Activated naive CD4-positive, alpha-beta T cell treated with Interleukin-2 at 50 U/mL for 16 hours (primary cell): ENCODE data around the gene PDLIM1.
"Not testable (repeated sequence)": the region's sequence is repeated elsewhere in the genome, so short reads cannot be mapped to it uniquely, and the experiment has no call there.

ENCODE experiments used
- DNase-seq: peaks from one replicate; pipeline ENCODE4 v3.0.0-alpha.2; 2020

The PDLIM1 gene

GRCh38 chr10:95262763-95263518 is 27.9 kb downstream of the PDLIM1 start:
- DNase-seq: no peak

- no peak for DNase-seq
Observed at GRCh38 chr10:95261926-95262325, 28.9 kb downstream of the PDLIM1 start.

- DNase-seq: no peak
Observed at GRCh38 chr10:95260909-95261552, 29.8 kb downstream of the PDLIM1 start.

GRCh38 chr10:95260397-95260881 is 30.4 kb downstream of the PDLIM1 start:
- no peak for DNase-seq

GRCh38 chr10:95257849-95258248 is 33.0 kb downstream of the PDLIM1 start:
- DNase-seq: no peak

- no peak for DNase-seq
Observed at GRCh38 chr10:95256268-95256667, 34.5 kb downstream of the PDLIM1 start.

- DNase-seq: no peak
Observed at GRCh38 chr10:95254629-95255028, 36.2 kb downstream of the PDLIM1 start.

- no peak for DNase-seq
Observed at GRCh38 chr10:95253686-95254085, 37.1 kb downstream of the PDLIM1 start.

GRCh38 chr10:95253007-95253406 is 37.8 kb downstream of the PDLIM1 start:
- DNase-seq: no peak

- no peak for DNase-seq
Observed at GRCh38 chr10:95250856-95251255, 39.9 kb downstream of the PDLIM1 start.

- DNase-seq: no peak
Observed at GRCh38 chr10:95249467-95249866, 41.3 kb downstream of the PDLIM1 start.

GRCh38 chr10:95248989-95249388 is 41.8 kb downstream of the PDLIM1 start:
- DNase-seq: no peak

GRCh38 chr10:95247881-95248583 is 42.8 kb downstream of the PDLIM1 start:
- DNase-seq: no peak

GRCh38 chr10:95247200-95247880 is 43.5 kb downstream of the PDLIM1 start:
- DNase-seq: no peak

- peak; percentile 44 for DNase-seq
Observed at GRCh38 chr10:95246582-95247051, 44.2 kb downstream of the PDLIM1 start.

GRCh38 chr10:95245425-95246055 is 45.3 kb downstream of the PDLIM1 start:
- DNase-seq: no peak

- no peak for DNase-seq
Observed at GRCh38 chr10:95244152-95244551, 46.7 kb downstream of the PDLIM1 start.

GRCh38 chr10:95243318-95243617 is 47.5 kb downstream of the PDLIM1 start:
- DNase-seq: no peak

- DNase-seq: no peak
Observed at GRCh38 chr10:95242581-95243317, 48.1 kb downstream of the PDLIM1 start.

- no peak for DNase-seq
Observed at GRCh38 chr10:95241533-95241932, 49.3 kb downstream of the PDLIM1 start.

- no peak for DNase-seq
Observed at GRCh38 chr10:95240811-95241210, 50.0 kb downstream of the PDLIM1 start.

- DNase-seq: not testable (repeated sequence)
Observed at GRCh38 chr10:95240096-95240495, 50.7 kb downstream of the PDLIM1 start.
